ENCODE results near the gene SH2D1B. TPM values are rescaled to one million over a fixed set of nuclear protein-coding genes. Genes with fewer than 3 reads are reported as not detected.

The SH2D1B gene
- total and polyA plus RNA-seq, 10 of the 15 experiments (the other 5 are each of a cell fraction or from before 2014, with no cell fraction given): 0.18 TPM; not detected in 9

GRCh38 chr1:162370161-162370560 is 41.8 kb downstream of the SH2D1B start:
- no peaks in the 10 kb centered on the region for H3K4me1 ChIP-seq (ENCODE audit: control insufficient read depth, insufficient read depth, low read length)
- ChIA-PET CTCF (interaction anchor here (0.7 to 3.0 kb wide), 3 partner anchors 8 to 591 kb away, joined by 3 to 15 read pairs (median 4); no protein-coding TSS in a partner anchor), RAD21 (ENCODE audit: unreplicated experiment) (interaction anchor here (1.0 kb wide), 1 partner anchor 13 kb away, joined by 3 read pairs; no protein-coding TSS in a partner anchor), SMC1A (ENCODE audit: uncharacterized antibody, unreplicated experiment) (no interaction called here), POLR2A (no interaction called here)
- in situ Hi-C loops (cut with MboI) (no loop called here), intact Hi-C loops (cut with micrococcal nuclease; ENCODE audit: unreplicated experiment) (no loop called here)
- no peaks in the 10 kb centered on the region; the same call in 1 of the 2 replicates for H4K20me1 ChIP-seq (ENCODE audit: control insufficient read depth, insufficient read depth)
- no TSS peak for BruUV-seq (replicated peaks)
- DNase-seq (ENCODE audit: low read depth, low spot score): no peak
- TF ChIP-seq ATF2 (IDR thresholded peaks at IDR 0.05; ENCODE audit: low read length): no peak
- no peak for TF ChIP-seq BHLHE40 (IDR thresholded peaks at IDR 0.05; ENCODE audit: borderline replicate concordance in 1 of 2, low read depth in 2 of 2, low read length in 1 of 2)
- no peak for TF ChIP-seq MYC (IDR thresholded peaks at IDR 0.05; ENCODE audit: insufficient read depth, insufficient read length, insufficient replicate concordance, low read length, severe bottlenecking)
- no peak for TF ChIP-seq ZZZ3 (IDR thresholded peaks at IDR 0.05; ENCODE audit: control insufficient read depth, insufficient read length, low read depth)
- no peak for TF ChIP-seq BCLAF1 (IDR thresholded peaks at IDR 0.05)
- no peak for TF ChIP-seq MLLT1 (IDR thresholded peaks at IDR 0.05)
- TF ChIP-seq SRF (IDR thresholded peaks at IDR 0.05; ENCODE audit: low read depth in 2 of 2, low read length in 2 of 2): no peak
- no peak overlapping the region for H3K4me2 ChIP-seq (ENCODE audit: control insufficient read depth, insufficient read depth)
- no peak overlapping the region for H2AFZ ChIP-seq (ENCODE audit: control insufficient read depth, low read depth, low read length)
- H3K27me3 ChIP-seq (replicated peaks in 1 of 2; ENCODE audit: control insufficient read depth in 2 of 2, insufficient read depth in 2 of 2, low read length in 1 of 2): no peaks in the 10 kb centered on the region
- H3K9me3 ChIP-seq (replicated peaks; ENCODE audit: control insufficient read depth, insufficient read depth, low read length): no peaks in the 10 kb centered on the region
- no peak overlapping the region for H3K4me3 ChIP-seq
- no peak for FAIRE-seq
- H3K36me3 ChIP-seq (ENCODE audit: control insufficient read depth in 2 of 2, insufficient read depth in 2 of 2, low read length in 1 of 2): no peaks in the 10 kb centered on the region
- no peak overlapping the region for H3K9ac ChIP-seq (ENCODE audit: control insufficient read depth, insufficient read depth, low read length)
- H3K27ac ChIP-seq (ENCODE audit: control insufficient read depth, insufficient read depth): no peak overlapping the region
- 0% methylated on average over 1 of the region's 1 CpG for WGBS (ENCODE audit: insufficient coverage, insufficient replicate concordance, low lambda C conversion rate, missing lambda C conversion rate)
- H3K79me2 ChIP-seq (ENCODE audit: control insufficient read depth, insufficient read depth, low read length): no peaks in the 10 kb centered on the region
- no peak for ATAC-seq
